ENCODE results near the gene MAPK7. TPM values are rescaled to one million over a fixed set of nuclear protein-coding genes. Genes with fewer than 3 reads are reported as not detected.

MAPK7 gene
- total and polyA plus RNA-seq, 2 of the 8 experiments (the other 6 are each of a cell fraction or from before 2014, with no cell fraction given), result 15.2 to 28.1 TPM

DNA sequence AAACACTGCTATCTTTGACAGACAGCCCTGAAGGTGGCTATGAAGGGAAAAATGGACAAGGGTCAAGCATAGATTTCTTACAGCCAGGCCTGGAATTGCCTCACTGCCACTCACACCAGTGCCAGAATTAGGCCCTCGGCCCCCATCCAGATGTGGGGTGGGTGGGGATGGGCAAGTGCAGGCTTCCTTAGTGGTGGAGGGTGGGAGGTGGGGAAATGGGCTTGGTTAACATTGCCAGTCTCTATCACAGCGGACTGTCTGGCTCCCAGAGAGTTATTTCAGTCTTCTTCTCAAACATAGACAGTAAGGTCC, 40.6 kb upstream of the MAPK7 start:
- H3K56ac ChIP-seq (replicated peaks; ENCODE audit: insufficient read length, low read depth, low read length), result no peak overlapping the region
- no peak overlapping the region for H3K9ac ChIP-seq (replicated peaks in 1 of 4; ENCODE audit: extremely low read depth in 1 of 4, low read depth in 3 of 4, low read length in 3 of 4)
- H2BK120ac ChIP-seq (replicated peaks; ENCODE audit: low read depth, low read length), result no peak overlapping the region
- peaks cover 4 to 25% (median 15%) of the 10 kb centered on the region in 4 experiments for H3K4me1 ChIP-seq (replicated peaks in 1 of 4; ENCODE audit: control insufficient read depth in 3 of 4, insufficient read depth in 4 of 4, low read length in 3 of 4)
- no peaks in the 10 kb centered on the region for H3K79me2 ChIP-seq (ENCODE audit: control insufficient read depth in 1 of 2, insufficient read depth in 2 of 2, low read length in 2 of 2)
- H3K4ac ChIP-seq (replicated peaks; ENCODE audit: insufficient read length, low read depth, low read length), result no peak overlapping the region
- H3K79me1 ChIP-seq (ENCODE audit: low read depth, low read length), result no peaks in the 10 kb centered on the region
- H2BK15ac ChIP-seq (ENCODE audit: low read length), result no peak overlapping the region
- no peak overlapping the region for H3K27ac ChIP-seq (ENCODE audit: low read depth, low read length)
- no peak overlapping the region for H4K91ac ChIP-seq (replicated peaks; ENCODE audit: insufficient read length, low read length)
- H4K8ac ChIP-seq (ENCODE audit: extremely low read depth, insufficient read depth, low read length), result no peak overlapping the region
- H3K4me3 ChIP-seq (ENCODE audit: extremely low read depth in 1 of 4, insufficient read depth in 2 of 4, low read depth in 3 of 4, low read length in 4 of 4), result no peak overlapping the region
- WGBS, 2 experiments (ENCODE audit: extremely low coverage in 1 of 2, insufficient coverage in 1 of 2, insufficient read length in 1 of 2, insufficient replicate concordance in 2 of 2, low coverage in 1 of 2, low lambda C conversion rate in 2 of 2, missing lambda C conversion rate in 1 of 2), result 84% methylated on average over 2 of the region's 2 CpGs; no CpG with 5 or more reads in 1 of the 2 experiments
- CTCF ChIA-PET (ENCODE audit: partially characterized antibody), result interaction anchor here (0.7 to 9.8 kb wide), 18 partner anchors 9 to 109 kb away, joined by 3 to 70 read pairs (median 4); partner anchors contain the start of gene MAPK7
- no peak overlapping the region for H2AFZ ChIP-seq (ENCODE audit: low read length)
- no peaks in the 10 kb centered on the region for H3K27me3 ChIP-seq (replicated peaks in 1 of 4; ENCODE audit: control insufficient read depth in 3 of 4, extremely low read depth in 1 of 4, insufficient read depth in 3 of 4, low read length in 3 of 4)
- POLR2A ChIA-PET (ENCODE audit: partially characterized antibody), result interaction anchor here (0.7 to 1.5 kb wide), 3 partner anchors 16 to 54 kb away, joined by 3 to 4 read pairs (median 3); no protein-coding TSS in a partner anchor
- DNase-seq (ENCODE audit: low read depth in 1 of 2, low spot score in 2 of 2) (no peak), FAIRE-seq (no peak)
- H2BK12ac ChIP-seq (ENCODE audit: low read depth, low read length), result no peak overlapping the region
- H2BK20ac ChIP-seq (ENCODE audit: low read length), result no peak overlapping the region
- peaks cover 0 to 6% of the 10 kb centered on the region in 2 experiments for H4K20me1 ChIP-seq (replicated peaks in 1 of 2; ENCODE audit: control insufficient read depth in 1 of 2, insufficient read depth in 2 of 2, low read length in 2 of 2)
- H3K23me2 ChIP-seq (ENCODE audit: low read depth, low read length), result no peaks in the 10 kb centered on the region
- no peak overlapping the region for H4K5ac ChIP-seq (ENCODE audit: insufficient read length, low read depth, low read length)
- H3K14ac ChIP-seq (ENCODE audit: insufficient read length), result no peak overlapping the region
- no peaks in the 10 kb centered on the region for H3K9me3 ChIP-seq (ENCODE audit: insufficient read depth in 2 of 2, low read depth in 1 of 2, low read length in 1 of 2)
- H3K23ac ChIP-seq (ENCODE audit: insufficient read length), result no peak overlapping the region
- no peaks in the 10 kb centered on the region for H3K36me3 ChIP-seq (ENCODE audit: control insufficient read depth in 2 of 4, insufficient read depth in 4 of 4, low read length in 3 of 4)
- no peak overlapping the region for H3K4me2 ChIP-seq (ENCODE audit: insufficient read depth in 1 of 2, low read depth in 2 of 2, low read length in 2 of 2)
- no peak overlapping the region for H2AK5ac ChIP-seq (ENCODE audit: low read depth, low read length)
- H2BK5ac ChIP-seq (ENCODE audit: low read depth, low read length), result 0 out of 2 replicates have a peak overlapping the region, but pooled peaks have one; percentile 62
- H3K18ac ChIP-seq (ENCODE audit: extremely low read depth, low read length), result no peak overlapping the region
- TF ChIP-seq BRCA1 (IDR thresholded peaks at IDR 0.05; ENCODE audit: low read depth, low read length) (no peak), HDAC6 (IDR thresholded peaks at IDR 0.05; ENCODE audit: low read depth, low read length) (no peak), SIRT6 (IDR thresholded peaks at IDR 0.05; ENCODE audit: low read length) (no peak), TAF1 (IDR thresholded peaks at IDR 0.05; ENCODE audit: low read depth, low read length) (no peak), POU5F1 (IDR thresholded peaks at IDR 0.05; ENCODE audit: low read depth, low read length) (no peak)

All from H1 (cell line).